SK-N-SH (cell line): Measurements from ENCODE around the gene COMMD10. TPM values are rescaled to one million over a fixed set of nuclear protein-coding genes. Genes with fewer than 3 reads are reported as not detected.

ENCODE experiments used
- CTCF ChIA-PET: fragments of 300-600, 350-600 bp; formaldehyde crosslinking; extraction: SDS; loops from one replicate; lab custom pipeline; 2021; lab: Yijun Ruan, JAX
- POLR2A ChIA-PET: fragments of 350-600 bp; sonication (Branson Sonifier 250); formaldehyde crosslinking; extraction: SDS; loops from one replicate; lab custom pipeline; 2020; ENCODE audit warnings: antibody characterized with exemption, inconsistent platforms; lab: Yijun Ruan, JAX
- DNase-seq: peaks from one replicate; pipeline ENCODE4 v3.0.0; 2012
- H2AFZ ChIP-seq: fragments of 200-600 bp; sonication (generic); 2 replicates; pipeline ENCODE4 v1.8.1; 2016; ENCODE audit warnings: antibody characterized with exemption, mild to moderate bottlenecking, low read depth
- H3F3A ChIP-seq: fragments of 200-600 bp; sonication (generic); replicated peaks from 2 replicates; pipeline ENCODE3; 2016; ENCODE audit warnings: antibody characterized with exemption, mild to moderate bottlenecking; ENCODE audit not compliant: insufficient read depth
- H3K27ac ChIP-seq, 2 experiments: fragments of 200-500 bp in 1 of 2; fragments of 200-600 bp in 1 of 2; sonication (Bioruptor generic) in 1 of 2; sonication (generic), shearing (Covaris generic) in 1 of 2; 2 replicates each; pipeline versions ENCODE4 v1.5.1 to v1.6.1; 2014 to 2016; ENCODE audit warnings: low read depth in 2 of 2, inconsistent platforms in 1 of 2, low read length in 1 of 2, mild to moderate bottlenecking in 1 of 2, mixed read lengths in 1 of 2
- H3K27me3 ChIP-seq: fragments of 200-600 bp; sonication (generic), shearing (Covaris generic); 2 replicates; pipeline ENCODE4 v1.6.1; 2016; ENCODE audit warnings: mixed run types; ENCODE audit not compliant: insufficient read depth
- H3K36me3 ChIP-seq, 2 experiments: fragments of 200-500 bp in 1 of 2; fragments of 200-600 bp in 1 of 2; sonication (Bioruptor generic) in 1 of 2; sonication (generic) in 1 of 2; replicated peaks in 1 of 2; 2 replicates each; pipeline versions ENCODE3 to v1.5.1; 2014 to 2016; ENCODE audit warnings: low read length in 1 of 2, mild to moderate bottlenecking in 1 of 2; ENCODE audit not compliant: insufficient read depth in 2 of 2, control insufficient read depth in 1 of 2
- H3K4me1 ChIP-seq, 2 experiments: fragments of 200-500 bp in 1 of 2; fragments of 200-600 bp in 1 of 2; sonication (Bioruptor generic) in 1 of 2; sonication (generic), shearing (Covaris generic) in 1 of 2; 2 replicates each; pipeline versions ENCODE4 v1.5.1 to v1.6.1; 2014 to 2016; ENCODE audit warnings: low read depth in 1 of 2, low read length in 1 of 2, mixed run types in 1 of 2; ENCODE audit not compliant: insufficient read depth in 2 of 2, control insufficient read depth in 1 of 2
- H3K4me2 ChIP-seq: fragments of 200-600 bp; sonication (generic), shearing (Covaris generic); 2 replicates; pipeline ENCODE4 v1.6.1; 2017; ENCODE audit warnings: mixed run types
- H3K4me3 ChIP-seq, 2 experiments: fragments of 200-500 bp in 1 of 2; fragments of 200-600 bp in 1 of 2; sonication (Bioruptor generic) in 1 of 2; sonication (generic), shearing (Covaris generic) in 1 of 2; 2 replicates each; pipeline versions ENCODE4 v1.5.1 to v1.8.1; 2014 to 2016; ENCODE audit warnings: low read depth in 2 of 2, inconsistent platforms in 1 of 2, low read length in 1 of 2, mild to moderate bottlenecking in 1 of 2, mixed read lengths in 1 of 2, moderate library complexity in 1 of 2
- H3K79me2 ChIP-seq: fragments of 200-600 bp; sonication (generic); 2 replicates; pipeline ENCODE4 v1.8.1; 2017; ENCODE audit warnings: mild to moderate bottlenecking; ENCODE audit not compliant: insufficient read depth
- H3K9ac ChIP-seq: fragments of 200-600 bp; sonication (generic); 2 replicates; pipeline ENCODE4 v1.6.1; 2017; ENCODE audit warnings: mixed run types
- H3K9me2 ChIP-seq: fragments of 200-600 bp; sonication (generic); 2 replicates; pipeline ENCODE4 v1.6.1; 2017; ENCODE audit warnings: mixed run types
- H3K9me3 ChIP-seq: fragments of 200-600 bp; sonication (generic); 2 replicates; pipeline ENCODE4 v1.6.1; 2017; ENCODE audit warnings: mixed run types, mild to moderate bottlenecking, moderate library complexity
- H4K20me1 ChIP-seq: fragments of 200-600 bp; sonication (generic); 2 replicates; pipeline ENCODE4 v1.6.1; 2017; ENCODE audit warnings: mild to moderate bottlenecking, mixed run types; ENCODE audit not compliant: insufficient read depth
- CHD2 ChIP-seq: fragments of 150-350 bp; IDR thresholded peaks from 2 replicates; pipeline ENCODE4 v1.6.1; 2018; ENCODE audit warnings: low read length; ENCODE audit not compliant: partially characterized antibody
- EP300 ChIP-seq, 2 experiments: IDR thresholded peaks; 2 replicates each; pipeline versions ENCODE4 v1.4.0 to v1.6.1; 2012; ENCODE audit warnings: borderline replicate concordance in 1 of 2, low read depth in 1 of 2, low read length in 1 of 2
- FOXM1 ChIP-seq: IDR thresholded peaks from 2 replicates; pipeline ENCODE4 v1.4.0; 2012; ENCODE audit warnings: low read depth, mild to moderate bottlenecking
- JUND ChIP-seq: IDR thresholded peaks from 2 replicates; pipeline ENCODE4 v1.4.0; 2012
- NFIC ChIP-seq: IDR thresholded peaks from 2 replicates; pipeline ENCODE4 v1.4.0; 2012; ENCODE audit warnings: borderline replicate concordance
- NRF1 ChIP-seq: IDR thresholded peaks from 2 replicates; pipeline ENCODE4 v1.6.1; 2012; ENCODE audit warnings: low read depth, mild to moderate bottlenecking, low read length
- RAD21 ChIP-seq: IDR thresholded peaks from 2 replicates; pipeline ENCODE4 v1.6.1; 2012; ENCODE audit warnings: mild to moderate bottlenecking, low read length
- SIN3A ChIP-seq: IDR thresholded peaks from 2 replicates; pipeline ENCODE4 v1.6.1; 2012; ENCODE audit warnings: low read depth, mild to moderate bottlenecking, low read length, moderate library complexity, borderline replicate concordance
- TAF1 ChIP-seq: IDR thresholded peaks from 2 replicates; pipeline ENCODE4 v1.6.1; 2012; ENCODE audit warnings: low read depth, mild to moderate bottlenecking, low read length, moderate library complexity, borderline replicate concordance
- TCF12 ChIP-seq: IDR thresholded peaks from 2 replicates; pipeline ENCODE4 v1.4.0; 2012
- YY1 ChIP-seq: IDR thresholded peaks from 2 replicates; pipeline ENCODE4 v1.4.0; 2012; ENCODE audit warnings: low read depth, mild to moderate bottlenecking
- WGBS: methylation state at CpG from one replicate; pipeline ENCODE4 v1.1.6; 2017; ENCODE audit warnings: low lambda C conversion rate; 5-methylcytosine and 5-hydroxymethylcytosine counted together
- polyA plus RNA-seq, 3 experiments: library from polyadenylated mRNA; depleted of rRNA; stranded (reverse); fragments of >200 nt; gene quantifications; 2 replicates each; pipeline ENCODE4 v1.2.3, GENCODE V29; 2012
- TF ChIP-seq, protein P1 (sequence below): IDR thresholded peaks from 2 replicates; pipeline ENCODE4 v1.4.0; 2012; ENCODE audit warnings: low read depth, borderline replicate concordance
- TF ChIP-seq, protein P2 (sequence below): IDR thresholded peaks from 2 replicates; pipeline ENCODE4; 2012
- TF ChIP-seq, protein P3 (sequence below): fragments of 200-600 bp; sonication (generic); IDR thresholded peaks from 2 replicates; pipeline ENCODE4 v1.6.1; 2017; ENCODE audit warnings: antibody characterized with exemption, mild to moderate bottlenecking, moderate library complexity
- TF ChIP-seq, protein P4 (sequence below): fragments of 150-350 bp; IDR thresholded peaks from 2 replicates; pipeline ENCODE4 v1.6.1; 2017; ENCODE audit warnings: antibody characterized with exemption, low read length, low read depth, borderline replicate concordance
- TF ChIP-seq, protein P5 (sequence below): IDR thresholded peaks from 2 replicates; pipeline ENCODE4 v1.4.0; 2012; ENCODE audit warnings: low read depth, borderline replicate concordance

Gene COMMD10
- polyA plus RNA-seq, 1 of the 3 experiments (the other 2 are of a cell fraction), result 9.4 TPM

DNA sequence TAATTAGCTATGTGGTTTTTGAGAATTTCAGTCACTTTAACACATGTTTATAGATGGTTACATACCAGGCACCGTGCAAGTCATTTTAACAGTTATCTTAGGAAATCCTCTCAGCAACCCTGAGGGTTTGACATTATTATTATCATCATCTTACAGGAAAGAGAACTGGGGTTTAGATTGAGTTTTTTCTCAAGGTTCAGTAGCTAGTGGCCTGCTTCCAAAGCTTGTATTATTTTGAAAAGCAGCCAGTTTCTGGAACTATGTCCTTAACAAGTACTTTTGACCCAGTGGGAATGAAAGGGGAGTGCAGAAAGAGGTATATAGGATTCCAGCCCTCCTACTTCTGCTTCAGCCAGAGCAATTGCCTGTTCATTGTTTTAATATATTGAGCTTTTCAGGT lies 157.5 kb downstream of the COMMD10 start (continued):
- TF ChIP-seq, protein P1, sequence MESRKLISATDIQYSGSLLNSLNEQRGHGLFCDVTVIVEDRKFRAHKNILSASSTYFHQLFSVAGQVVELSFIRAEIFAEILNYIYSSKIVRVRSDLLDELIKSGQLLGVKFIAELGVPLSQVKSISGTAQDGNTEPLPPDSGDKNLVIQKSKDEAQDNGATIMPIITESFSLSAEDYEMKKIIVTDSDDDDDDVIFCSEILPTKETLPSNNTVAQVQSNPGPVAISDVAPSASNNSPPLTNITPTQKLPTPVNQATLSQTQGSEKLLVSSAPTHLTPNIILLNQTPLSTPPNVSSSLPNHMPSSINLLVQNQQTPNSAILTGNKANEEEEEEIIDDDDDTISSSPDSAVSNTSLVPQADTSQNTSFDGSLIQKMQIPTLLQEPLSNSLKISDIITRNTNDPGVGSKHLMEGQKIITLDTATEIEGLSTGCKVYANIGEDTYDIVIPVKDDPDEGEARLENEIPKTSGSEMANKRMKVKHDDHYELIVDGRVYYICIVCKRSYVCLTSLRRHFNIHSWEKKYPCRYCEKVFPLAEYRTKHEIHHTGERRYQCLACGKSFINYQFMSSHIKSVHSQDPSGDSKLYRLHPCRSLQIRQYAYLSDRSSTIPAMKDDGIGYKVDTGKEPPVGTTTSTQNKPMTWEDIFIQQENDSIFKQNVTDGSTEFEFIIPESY, result no peak
- no peak for TF ChIP-seq JUND

DNA sequence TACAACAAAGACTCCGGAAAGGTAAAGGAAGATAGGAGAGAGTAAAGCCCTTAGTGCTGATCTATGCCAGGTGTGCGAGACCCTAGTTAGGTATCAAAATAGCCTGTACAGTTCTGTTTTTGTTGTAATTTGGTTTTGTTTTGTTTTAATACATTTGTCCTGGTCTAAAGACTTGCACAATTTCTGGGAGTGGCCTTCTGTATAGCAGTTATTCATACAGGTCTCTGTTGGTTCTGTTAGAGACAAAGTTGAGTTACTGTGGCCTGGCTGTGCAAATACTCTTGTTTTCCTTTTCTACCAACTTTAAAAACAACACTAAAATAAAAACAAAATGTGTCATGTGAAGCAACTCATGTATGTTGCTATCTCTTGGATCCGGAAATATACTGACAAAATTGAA lies 163.6 kb downstream of the COMMD10 start:
- H3K4me2 ChIP-seq, result no peak overlapping the region
- 96% methylated on average over 3 of the region's 3 CpGs for WGBS
- CTCF ChIA-PET, result no interaction called here

More for the DNA sequence above, 163.6 kb downstream of the COMMD10 start:
- no peaks in the 10 kb centered on the region for H3K9me3 ChIP-seq
- H3K9me2 ChIP-seq, result peaks cover 4% of the 10 kb centered on the region; the same call in 1 of the 2 replicates
- no peaks in the 10 kb centered on the region for H3K79me2 ChIP-seq
- H3K27ac ChIP-seq, result no peak overlapping the region
- H3K9ac ChIP-seq, result no peak overlapping the region
- POLR2A ChIA-PET, result no interaction called here
- TF ChIP-seq NFIC (no peak), EP300 (IDR thresholded peaks at IDR 0.05; ENCODE audit: borderline replicate concordance in 1 of 2, low read depth in 1 of 2, low read length in 1 of 2) (no peak), FOXM1 (no peak), SIN3A (no peak), RAD21 (no peak), NRF1 (no peak), CHD2 (no peak), YY1 (no peak), TCF12 (no peak), TAF1 (no peak), JUND (no peak)
- TF ChIP-seq, protein P2, sequence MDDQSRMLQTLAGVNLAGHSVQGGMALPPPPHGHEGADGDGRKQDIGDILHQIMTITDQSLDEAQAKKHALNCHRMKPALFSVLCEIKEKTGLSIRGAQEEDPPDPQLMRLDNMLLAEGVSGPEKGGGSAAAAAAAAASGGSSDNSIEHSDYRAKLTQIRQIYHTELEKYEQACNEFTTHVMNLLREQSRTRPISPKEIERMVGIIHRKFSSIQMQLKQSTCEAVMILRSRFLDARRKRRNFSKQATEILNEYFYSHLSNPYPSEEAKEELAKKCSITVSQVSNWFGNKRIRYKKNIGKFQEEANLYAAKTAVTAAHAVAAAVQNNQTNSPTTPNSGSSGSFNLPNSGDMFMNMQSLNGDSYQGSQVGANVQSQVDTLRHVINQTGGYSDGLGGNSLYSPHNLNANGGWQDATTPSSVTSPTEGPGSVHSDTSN, result no peak
- TF ChIP-seq, protein P3, sequence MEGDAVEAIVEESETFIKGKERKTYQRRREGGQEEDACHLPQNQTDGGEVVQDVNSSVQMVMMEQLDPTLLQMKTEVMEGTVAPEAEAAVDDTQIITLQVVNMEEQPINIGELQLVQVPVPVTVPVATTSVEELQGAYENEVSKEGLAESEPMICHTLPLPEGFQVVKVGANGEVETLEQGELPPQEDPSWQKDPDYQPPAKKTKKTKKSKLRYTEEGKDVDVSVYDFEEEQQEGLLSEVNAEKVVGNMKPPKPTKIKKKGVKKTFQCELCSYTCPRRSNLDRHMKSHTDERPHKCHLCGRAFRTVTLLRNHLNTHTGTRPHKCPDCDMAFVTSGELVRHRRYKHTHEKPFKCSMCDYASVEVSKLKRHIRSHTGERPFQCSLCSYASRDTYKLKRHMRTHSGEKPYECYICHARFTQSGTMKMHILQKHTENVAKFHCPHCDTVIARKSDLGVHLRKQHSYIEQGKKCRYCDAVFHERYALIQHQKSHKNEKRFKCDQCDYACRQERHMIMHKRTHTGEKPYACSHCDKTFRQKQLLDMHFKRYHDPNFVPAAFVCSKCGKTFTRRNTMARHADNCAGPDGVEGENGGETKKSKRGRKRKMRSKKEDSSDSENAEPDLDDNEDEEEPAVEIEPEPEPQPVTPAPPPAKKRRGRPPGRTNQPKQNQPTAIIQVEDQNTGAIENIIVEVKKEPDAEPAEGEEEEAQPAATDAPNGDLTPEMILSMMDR, result no peak
- TF ChIP-seq, protein P4, sequence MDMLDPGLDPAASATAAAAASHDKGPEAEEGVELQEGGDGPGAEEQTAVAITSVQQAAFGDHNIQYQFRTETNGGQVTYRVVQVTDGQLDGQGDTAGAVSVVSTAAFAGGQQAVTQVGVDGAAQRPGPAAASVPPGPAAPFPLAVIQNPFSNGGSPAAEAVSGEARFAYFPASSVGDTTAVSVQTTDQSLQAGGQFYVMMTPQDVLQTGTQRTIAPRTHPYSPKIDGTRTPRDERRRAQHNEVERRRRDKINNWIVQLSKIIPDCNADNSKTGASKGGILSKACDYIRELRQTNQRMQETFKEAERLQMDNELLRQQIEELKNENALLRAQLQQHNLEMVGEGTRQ, result no peak
- TF ChIP-seq, protein P1, result no peak
- TF ChIP-seq, protein P5, sequence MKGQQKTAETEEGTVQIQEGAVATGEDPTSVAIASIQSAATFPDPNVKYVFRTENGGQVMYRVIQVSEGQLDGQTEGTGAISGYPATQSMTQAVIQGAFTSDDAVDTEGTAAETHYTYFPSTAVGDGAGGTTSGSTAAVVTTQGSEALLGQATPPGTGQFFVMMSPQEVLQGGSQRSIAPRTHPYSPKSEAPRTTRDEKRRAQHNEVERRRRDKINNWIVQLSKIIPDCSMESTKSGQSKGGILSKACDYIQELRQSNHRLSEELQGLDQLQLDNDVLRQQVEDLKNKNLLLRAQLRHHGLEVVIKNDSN, result no peak
- H3F3A ChIP-seq, result no peaks in the 10 kb centered on the region
- H3K4me3 ChIP-seq, result no peak overlapping the region
- DNase-seq, result no peak
- H3K36me3 ChIP-seq, result no peaks in the 10 kb centered on the region
- H4K20me1 ChIP-seq, result no peaks in the 10 kb centered on the region
- no peak overlapping the region for H2AFZ ChIP-seq
- H3K27me3 ChIP-seq, result no peaks in the 10 kb centered on the region
- no peaks in the 10 kb centered on the region for H3K4me1 ChIP-seq
